Measurements from ENCODE around the gene BAIAP2L2.
A peak's percentile ranks its signal among the peaks of the same experiment; 100 is the strongest.
"Not testable (repeated sequence)": the region's sequence is repeated elsewhere in the genome, so short reads cannot be mapped to it uniquely, and the experiment has no call there.

Gene BAIAP2L2

DNA sequence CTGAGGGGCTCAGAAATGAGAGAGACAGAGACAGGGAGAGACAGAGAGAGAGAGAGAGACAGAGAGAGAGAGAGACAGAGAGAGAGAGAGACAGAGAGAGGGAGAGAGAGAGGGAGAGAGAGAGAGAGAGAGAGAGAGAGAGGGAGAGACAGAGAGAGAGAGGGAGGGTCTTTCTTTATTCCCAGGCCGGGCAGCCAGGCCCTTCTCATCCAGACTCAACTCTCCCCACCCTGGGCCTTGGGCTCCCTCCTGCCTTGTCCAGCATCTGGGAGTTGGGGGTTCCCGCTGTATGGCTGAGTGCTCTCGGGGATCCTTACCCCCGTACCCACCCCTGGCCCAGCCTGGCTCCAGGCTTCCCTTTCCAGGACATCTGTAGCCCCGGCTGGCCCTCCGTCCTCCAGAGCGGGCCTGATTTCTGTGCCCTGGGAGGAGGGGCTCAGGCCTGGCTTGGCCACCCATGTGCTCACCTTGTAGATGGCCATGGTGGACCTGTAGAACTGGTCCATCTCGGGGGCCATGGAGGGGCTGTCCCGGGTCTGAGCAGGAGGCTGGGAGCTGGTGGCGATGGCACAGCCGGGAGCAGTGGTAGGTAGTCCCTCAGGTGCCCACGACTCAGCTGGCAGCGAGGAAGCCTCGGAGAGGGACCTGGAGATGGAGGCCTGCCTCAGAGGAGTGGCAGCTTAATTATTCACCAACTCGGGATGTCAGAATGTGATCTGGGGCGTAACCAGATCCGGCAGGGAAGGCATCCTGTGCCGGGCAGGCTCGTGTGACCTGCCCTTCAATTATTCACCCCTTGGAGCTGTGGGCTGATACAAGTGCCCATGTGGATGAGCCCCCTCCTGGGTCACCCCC, at the start of gene BAIAP2L2:
Gene BAIAP2L2 (minus strand): TSS at position 677 of the 855 bp plus-strand sequence. CDS start 159 bp downstream, at position 518.
- ATAC-seq (replicated peaks): no peak
- Mint-ChIP-seq H3K4me1 (peaks cover 5 to 16% of the 10 kb centered on the region in 2 donors), H3K4me3 (peak within 1 kb of the TSS; percentile 62 to 72), H3K9me3 (peaks cover 0 to 2% of the 10 kb centered on the region in 2 donors), H3K36me3 (peaks cover 21 to 30% of the 10 kb centered on the region in 2 donors), H3K27ac (peak within 1 kb of the TSS; percentile 94), H3K27me3 (peaks cover 0 to 5% of the 10 kb centered on the region in 2 donors)
- DNase-seq: no peak

DNA sequence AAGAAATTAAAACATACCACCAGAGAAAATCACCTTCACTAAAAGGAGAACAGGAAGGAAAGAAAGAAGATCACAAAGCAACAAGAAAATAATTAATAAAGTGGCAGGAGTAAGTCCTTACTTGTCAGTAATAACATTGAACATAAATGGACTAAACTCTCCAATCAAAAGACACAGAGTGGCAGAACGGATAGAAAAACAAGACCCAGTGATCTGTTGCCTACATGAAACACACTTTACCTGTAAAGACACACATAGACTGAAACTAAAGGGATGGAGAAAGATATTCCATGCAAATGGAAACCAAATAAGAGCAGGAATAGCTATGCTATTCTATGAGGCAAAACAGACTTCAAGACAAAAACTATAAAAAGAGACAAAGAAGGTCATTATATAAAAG, 45.2 kb upstream of the BAIAP2L2 start:
- Mint-ChIP-seq H3K9me3 (no peaks in the 10 kb centered on the region), H3K27me3 (no peaks in the 10 kb centered on the region), H3K4me3 (no peak overlapping the region), H3K36me3 (peaks cover 10 to 18% of the 10 kb centered on the region in 2 donors), H3K4me1 (peaks cover 9 to 36% of the 10 kb centered on the region in 2 donors), H3K27ac (no peak overlapping the region)
- ATAC-seq (replicated peaks) (no peak), DNase-seq (no peak)

DNA sequence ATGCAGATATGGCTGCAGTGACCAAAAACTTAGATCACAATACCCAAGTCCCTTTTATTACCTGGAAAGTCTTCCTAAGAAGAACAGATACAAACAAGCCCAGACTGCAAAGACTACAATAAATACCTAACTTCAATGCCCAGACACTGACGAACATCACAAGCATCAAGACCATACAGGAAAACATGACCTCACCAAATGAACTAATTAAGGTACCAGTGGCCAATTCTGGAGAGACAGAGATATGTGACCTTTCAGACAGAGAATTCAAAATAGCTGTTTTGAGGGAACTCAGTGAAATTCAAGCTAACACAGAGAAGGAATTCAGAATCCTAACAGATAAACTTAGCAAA, 44.1 kb upstream of the BAIAP2L2 start:
- Mint-ChIP-seq H3K4me1 (peaks cover 14 to 43% of the 10 kb centered on the region in 2 donors), H3K36me3 (peaks cover 10 to 17% of the 10 kb centered on the region in 2 donors)
- not testable (repeated sequence) for DNase-seq; H3K27ac Mint-ChIP-seq; H3K4me3 Mint-ChIP-seq; H3K27me3 Mint-ChIP-seq; ATAC-seq (replicated peaks); H3K9me3 Mint-ChIP-seq

- peaks cover 12 to 43% of the 10 kb centered on the region in 2 donors for H3K4me1 Mint-ChIP-seq
- H3K4me3 Mint-ChIP-seq: no peak overlapping the region
- DNase-seq (no peak), ATAC-seq (replicated peaks) (no peak)
- H3K27ac Mint-ChIP-seq: no peak overlapping the region
- H3K27me3 Mint-ChIP-seq: no peaks in the 10 kb centered on the region
- H3K9me3 Mint-ChIP-seq: no peaks in the 10 kb centered on the region
- peaks cover 13 to 16% of the 10 kb centered on the region in 2 donors for H3K36me3 Mint-ChIP-seq
Observed at GRCh38 chr22:38153821-38154562, 43.5 kb upstream of the BAIAP2L2 start.

DNA sequence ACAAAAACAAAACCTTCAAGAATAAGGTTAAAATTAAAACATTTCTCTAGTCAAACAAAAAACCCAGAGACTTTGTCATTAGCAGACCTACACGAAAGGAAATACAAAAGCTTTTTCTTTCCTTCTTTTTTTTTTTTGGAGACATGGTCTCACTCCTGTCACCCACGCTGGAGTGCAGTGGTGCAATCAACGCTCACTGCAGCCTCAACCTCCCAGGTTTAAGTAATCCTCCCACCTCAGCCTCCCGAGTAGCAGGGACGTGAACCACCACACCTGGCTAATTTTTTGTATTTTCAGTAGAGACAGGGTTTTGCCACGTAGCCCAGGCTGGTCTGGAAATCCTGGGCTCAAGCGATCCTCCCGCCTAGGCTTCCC, 40.6 kb upstream of the BAIAP2L2 start:
- Mint-ChIP-seq H3K9me3 (no peaks in the 10 kb centered on the region), H3K36me3 (peaks cover 20 to 26% of the 10 kb centered on the region in 2 donors), H3K4me3 (no peak overlapping the region), H3K27ac (no peak overlapping the region), H3K27me3 (no peaks in the 10 kb centered on the region), H3K4me1 (peaks cover 22 to 57% of the 10 kb centered on the region in 2 donors)
- DNase-seq (no peak), ATAC-seq (replicated peaks) (peak in 1 of 2 donors; percentile 3)

- no peaks in the 10 kb centered on the region for H3K27me3 Mint-ChIP-seq
- no peaks in the 10 kb centered on the region for H3K9me3 Mint-ChIP-seq
- no peak overlapping the region for H3K4me3 Mint-ChIP-seq
- DNase-seq (no peak), ATAC-seq (replicated peaks) (no peak)
- H3K36me3 Mint-ChIP-seq: peaks cover 25 to 30% of the 10 kb centered on the region in 2 donors
- H3K4me1 Mint-ChIP-seq: peaks cover 17 to 33% of the 10 kb centered on the region in 2 donors
- no peak overlapping the region for H3K27ac Mint-ChIP-seq
Observed at GRCh38 chr22:38148245-38148644, 37.8 kb upstream of the BAIAP2L2 start.

DNA sequence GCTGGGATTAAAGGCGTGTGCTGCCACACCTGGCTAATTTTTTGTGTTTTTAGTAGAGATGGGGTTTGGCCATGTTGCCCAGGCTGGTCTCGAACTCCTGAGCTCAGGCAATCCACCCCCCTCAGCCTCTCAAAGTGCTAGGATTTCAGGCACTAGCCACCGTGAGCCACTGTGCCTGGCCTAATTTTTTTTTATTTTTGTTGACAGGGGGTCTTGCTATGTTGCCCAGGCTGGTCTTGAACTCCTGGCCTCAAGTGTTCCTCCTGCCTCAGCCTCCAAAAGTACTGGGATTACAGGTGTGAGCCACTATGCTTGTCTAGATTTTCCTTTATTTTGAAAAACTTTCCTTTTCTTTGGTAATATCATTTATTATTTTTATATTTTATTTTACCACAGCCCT, 35.7 kb upstream of the BAIAP2L2 start:
- not testable (repeated sequence) for DNase-seq

DNA sequence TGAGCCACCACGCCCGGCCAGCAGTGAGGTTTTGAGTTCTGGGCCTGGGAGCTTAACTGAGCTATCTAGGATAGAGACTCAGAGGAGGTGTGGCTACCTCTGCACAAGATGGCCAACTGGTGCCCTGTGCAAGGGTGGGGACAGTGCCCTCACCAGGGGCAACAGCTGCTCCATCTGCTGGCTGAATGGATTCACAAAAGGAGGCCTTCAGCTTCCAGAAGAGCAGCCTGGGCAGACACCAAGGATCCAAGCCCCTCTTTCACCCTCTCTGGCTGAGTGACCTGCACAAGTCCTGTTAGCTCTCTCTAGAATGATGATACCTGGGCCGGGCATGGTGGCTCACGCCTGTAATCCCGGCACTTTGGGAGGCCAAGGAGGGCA, 33.5 kb upstream of the BAIAP2L2 start:
- no peak for DNase-seq
- H3K9me3 Mint-ChIP-seq: no peaks in the 10 kb centered on the region
- H3K4me1 Mint-ChIP-seq: peaks cover 10 to 13% of the 10 kb centered on the region in 2 donors
- H3K27me3 Mint-ChIP-seq: no peaks in the 10 kb centered on the region
- no peak overlapping the region for H3K4me3 Mint-ChIP-seq
- ATAC-seq (replicated peaks): no peak
- H3K27ac Mint-ChIP-seq: no peak overlapping the region
- H3K36me3 Mint-ChIP-seq: peaks cover 36% of the 10 kb centered on the region in 2 donors

More for the DNA sequence above, 35.7 kb upstream of the BAIAP2L2 start:
- not testable (repeated sequence) for ATAC-seq (replicated peaks); H3K27ac Mint-ChIP-seq; H3K9me3 Mint-ChIP-seq; H3K4me3 Mint-ChIP-seq; H3K27me3 Mint-ChIP-seq
- Mint-ChIP-seq H3K36me3 (peaks cover 28 to 31% of the 10 kb centered on the region in 2 donors), H3K4me1 (peaks cover 15 to 25% of the 10 kb centered on the region in 2 donors)

- ATAC-seq (replicated peaks): no peak
- peaks cover 35 to 38% of the 10 kb centered on the region in 2 donors for H3K36me3 Mint-ChIP-seq
- H3K4me3 Mint-ChIP-seq: no peak overlapping the region
- no peak for DNase-seq
- H3K27ac Mint-ChIP-seq: no peak overlapping the region
- peaks cover 2 to 5% of the 10 kb centered on the region in 2 donors for H3K4me1 Mint-ChIP-seq
- no peaks in the 10 kb centered on the region for H3K9me3 Mint-ChIP-seq
- no peaks in the 10 kb centered on the region for H3K27me3 Mint-ChIP-seq
Observed at GRCh38 chr22:38142606-38143005, 32.1 kb upstream of the BAIAP2L2 start.

GRCh38 chr22:38141217-38141973, 30.9 kb upstream of the BAIAP2L2 start:
- H3K27ac Mint-ChIP-seq: no peak overlapping the region
- H3K27me3 Mint-ChIP-seq: no peaks in the 10 kb centered on the region
- H3K4me1 Mint-ChIP-seq: no peaks in the 10 kb centered on the region
- no peak overlapping the region for H3K4me3 Mint-ChIP-seq
- peaks cover 36 to 38% of the 10 kb centered on the region in 2 donors for H3K36me3 Mint-ChIP-seq
- H3K9me3 Mint-ChIP-seq: no peaks in the 10 kb centered on the region
- ATAC-seq (replicated peaks) (no peak), DNase-seq (no peak)

DNA sequence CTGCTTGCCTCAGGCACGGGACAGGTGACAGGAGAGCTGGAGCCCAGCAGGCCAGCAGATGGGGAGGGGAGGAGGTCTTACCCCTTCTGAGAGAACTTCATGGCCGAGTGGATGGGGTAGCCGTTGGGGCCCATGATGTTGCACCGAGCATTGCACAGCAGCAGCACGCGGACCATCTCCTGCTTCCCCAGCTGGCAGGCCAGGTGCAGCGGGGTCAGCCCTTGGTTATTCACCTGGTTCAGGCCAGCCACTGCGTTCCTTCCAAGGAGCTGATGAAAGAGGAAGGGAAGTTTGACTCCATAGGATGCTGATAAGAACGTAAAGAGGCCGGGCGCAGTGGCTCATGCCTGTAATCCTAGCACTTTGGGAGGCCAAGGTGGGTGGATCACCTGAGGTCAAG, 29.4 kb upstream of the BAIAP2L2 start:
- ATAC-seq (replicated peaks) (no peak), DNase-seq (no peak)
- Mint-ChIP-seq H3K36me3 (peaks cover 45 to 48% of the 10 kb centered on the region in 2 donors), H3K4me1 (no peaks in the 10 kb centered on the region), H3K9me3 (no peaks in the 10 kb centered on the region), H3K4me3 (no peak overlapping the region), H3K27me3 (no peaks in the 10 kb centered on the region), H3K27ac (no peak overlapping the region)

DNA sequence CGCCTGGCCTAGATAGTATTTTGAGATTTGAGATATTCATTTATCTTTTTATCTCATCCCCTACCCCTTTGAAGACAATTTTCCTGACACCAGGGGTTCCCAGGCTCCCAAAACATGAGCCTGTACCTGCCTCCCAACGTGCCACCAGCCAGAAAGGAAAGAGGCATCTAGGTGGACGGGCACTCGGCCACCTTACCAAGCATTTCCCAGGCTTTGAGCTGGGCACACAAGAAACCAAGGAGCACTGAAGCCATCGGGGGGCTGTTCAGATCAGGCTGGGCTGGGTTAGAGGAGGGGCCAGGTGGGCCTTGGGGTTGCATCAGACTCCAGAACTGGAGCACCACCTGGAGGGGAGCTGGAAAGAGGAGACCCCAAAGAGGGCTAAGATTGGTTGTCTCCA, 28.5 kb upstream of the BAIAP2L2 start:
- no peak overlapping the region for H3K27ac Mint-ChIP-seq
- H3K4me1 Mint-ChIP-seq: no peaks in the 10 kb centered on the region

GRCh38 chr22:38137876-38138687, 27.6 kb upstream of the BAIAP2L2 start:
- no peaks in the 10 kb centered on the region for H3K4me1 Mint-ChIP-seq
- no peak overlapping the region for H3K4me3 Mint-ChIP-seq
- no peaks in the 10 kb centered on the region for H3K27me3 Mint-ChIP-seq
- ATAC-seq (replicated peaks) (no peak), DNase-seq (no peak)
- no peak overlapping the region for H3K27ac Mint-ChIP-seq
- no peaks in the 10 kb centered on the region for H3K9me3 Mint-ChIP-seq
- peaks cover 44 to 46% of the 10 kb centered on the region in 2 donors for H3K36me3 Mint-ChIP-seq

More for the DNA sequence above, 28.5 kb upstream of the BAIAP2L2 start:
- DNase-seq (no peak), ATAC-seq (replicated peaks) (no peak)
- H3K9me3 Mint-ChIP-seq: no peaks in the 10 kb centered on the region
- no peak overlapping the region for H3K4me3 Mint-ChIP-seq
- H3K36me3 Mint-ChIP-seq: peaks cover 42 to 52% of the 10 kb centered on the region in 2 donors
- no peaks in the 10 kb centered on the region for H3K27me3 Mint-ChIP-seq
